ENCODE data around the gene ADRA2B.

Gene ADRA2B

GRCh38 chr2:96108151-96108540, 8.2 kb downstream of the ADRA2B start:
- Histone ChIP-seq H3K9me3 (ENCODE audit: control insufficient read depth in 2 of 2, low read length in 2 of 2) (peaks cover 0 to 11% of the 10 kb centered on the region in 2 donors), H3K4me1 (ENCODE audit: control insufficient read depth, insufficient read depth, low read length) (peaks cover 14% of the 10 kb centered on the region), H3K36me3 (ENCODE audit: control insufficient read depth in 2 of 2, insufficient read depth in 2 of 2, low read length in 2 of 2) (no peaks in the 10 kb centered on the region), H3K27ac (ENCODE audit: low read length) (no peak overlapping the region), H3K4me3 (ENCODE audit: low read length in 2 of 2) (no peak overlapping the region), H3K27me3 (ENCODE audit: control insufficient read depth in 1 of 2, insufficient read depth in 2 of 2, low read length in 2 of 2) (peaks cover 0 to 2% of the 10 kb centered on the region in 2 donors), H3K9ac (ENCODE audit: low read length in 2 of 2) (no peak overlapping the region)

- Histone ChIP-seq H3K27ac (ENCODE audit: low read length) (no peak overlapping the region), H3K9ac (ENCODE audit: low read length in 2 of 2) (no peak overlapping the region), H3K36me3 (ENCODE audit: control insufficient read depth in 2 of 2, insufficient read depth in 2 of 2, low read length in 2 of 2) (no peaks in the 10 kb centered on the region), H3K4me1 (ENCODE audit: control insufficient read depth, insufficient read depth, low read length) (peaks cover 14% of the 10 kb centered on the region), H3K9me3 (ENCODE audit: control insufficient read depth in 2 of 2, low read length in 2 of 2) (peaks cover 0 to 11% of the 10 kb centered on the region in 2 donors), H3K27me3 (ENCODE audit: control insufficient read depth in 1 of 2, insufficient read depth in 2 of 2, low read length in 2 of 2) (peaks cover 0 to 2% of the 10 kb centered on the region in 2 donors), H3K4me3 (ENCODE audit: low read length in 2 of 2) (no peak overlapping the region)
Observed at GRCh38 chr2:96107708-96108065, 8.7 kb downstream of the ADRA2B start.

GRCh38 chr2:96106991-96107707, 9.2 kb downstream of the ADRA2B start:
- peaks cover 14% of the 10 kb centered on the region for H3K4me1 ChIP-seq (ENCODE audit: control insufficient read depth, insufficient read depth, low read length)
- no peak overlapping the region for H3K9ac ChIP-seq (ENCODE audit: low read length in 2 of 2)
- H3K4me3 ChIP-seq (ENCODE audit: low read length in 2 of 2) = no peak overlapping the region
- no peak overlapping the region for H3K27ac ChIP-seq (ENCODE audit: low read length)
- H3K27me3 ChIP-seq (ENCODE audit: control insufficient read depth in 1 of 2, insufficient read depth in 2 of 2, low read length in 2 of 2) = peaks cover 0 to 2% of the 10 kb centered on the region in 2 donors
- no peaks in the 10 kb centered on the region for H3K36me3 ChIP-seq (ENCODE audit: control insufficient read depth in 2 of 2, insufficient read depth in 2 of 2, low read length in 2 of 2)
- peaks cover 0 to 11% of the 10 kb centered on the region in 2 donors for H3K9me3 ChIP-seq (ENCODE audit: control insufficient read depth in 2 of 2, low read length in 2 of 2)

- H3K27me3 ChIP-seq (ENCODE audit: control insufficient read depth in 1 of 2, insufficient read depth in 2 of 2, low read length in 2 of 2) = peaks cover 0 to 2% of the 10 kb centered on the region in 2 donors
- H3K4me3 ChIP-seq (ENCODE audit: low read length in 2 of 2) = no peak overlapping the region
- peaks cover 14% of the 10 kb centered on the region for H3K4me1 ChIP-seq (ENCODE audit: control insufficient read depth, insufficient read depth, low read length)
- no peak overlapping the region for H3K27ac ChIP-seq (ENCODE audit: low read length)
- peaks cover 0 to 11% of the 10 kb centered on the region in 2 donors for H3K9me3 ChIP-seq (ENCODE audit: control insufficient read depth in 2 of 2, low read length in 2 of 2)
- no peak overlapping the region for H3K9ac ChIP-seq (ENCODE audit: low read length in 2 of 2)
- H3K36me3 ChIP-seq (ENCODE audit: control insufficient read depth in 2 of 2, insufficient read depth in 2 of 2, low read length in 2 of 2) = no peaks in the 10 kb centered on the region
Observed at GRCh38 chr2:96105994-96106715, 10.2 kb downstream of the ADRA2B start.

- H3K36me3 ChIP-seq (ENCODE audit: control insufficient read depth in 2 of 2, insufficient read depth in 2 of 2, low read length in 2 of 2) = no peaks in the 10 kb centered on the region
- peaks cover 0 to 11% of the 10 kb centered on the region in 2 donors for H3K9me3 ChIP-seq (ENCODE audit: control insufficient read depth in 2 of 2, low read length in 2 of 2)
- peak overlapping the region in 1 of 2 donors; percentile 3 for H3K4me3 ChIP-seq (ENCODE audit: low read length in 2 of 2)
- H3K27ac ChIP-seq (ENCODE audit: low read length) = no peak overlapping the region
- H3K27me3 ChIP-seq (ENCODE audit: control insufficient read depth in 1 of 2, insufficient read depth in 2 of 2, low read length in 2 of 2) = peaks cover 0 to 2% of the 10 kb centered on the region in 2 donors
- H3K4me1 ChIP-seq (ENCODE audit: control insufficient read depth, insufficient read depth, low read length) = peaks cover 14% of the 10 kb centered on the region
- H3K9ac ChIP-seq (ENCODE audit: low read length in 2 of 2) = no peak overlapping the region
Observed at GRCh38 chr2:96105152-96105915, 11.0 kb downstream of the ADRA2B start.

GRCh38 chr2:96104487-96104861, 11.9 kb downstream of the ADRA2B start:
- Histone ChIP-seq H3K9ac (ENCODE audit: low read length in 2 of 2) (no peak overlapping the region), H3K27ac (ENCODE audit: low read length) (no peak overlapping the region), H3K27me3 (ENCODE audit: control insufficient read depth in 1 of 2, insufficient read depth in 2 of 2, low read length in 2 of 2) (peaks cover 0 to 2% of the 10 kb centered on the region in 2 donors), H3K36me3 (ENCODE audit: control insufficient read depth in 2 of 2, insufficient read depth in 2 of 2, low read length in 2 of 2) (no peaks in the 10 kb centered on the region), H3K4me3 (ENCODE audit: low read length in 2 of 2) (no peak overlapping the region), H3K4me1 (ENCODE audit: control insufficient read depth, insufficient read depth, low read length) (peaks cover 13% of the 10 kb centered on the region), H3K9me3 (ENCODE audit: control insufficient read depth in 2 of 2, low read length in 2 of 2) (peaks cover 0 to 11% of the 10 kb centered on the region in 2 donors)

- Histone ChIP-seq H3K27ac (ENCODE audit: low read length) (no peak overlapping the region), H3K4me3 (ENCODE audit: low read length in 2 of 2) (no peak overlapping the region), H3K9ac (ENCODE audit: low read length in 2 of 2) (no peak overlapping the region), H3K4me1 (ENCODE audit: control insufficient read depth, insufficient read depth, low read length) (peaks cover 11% of the 10 kb centered on the region), H3K9me3 (ENCODE audit: control insufficient read depth in 2 of 2, low read length in 2 of 2) (peaks cover 0 to 11% of the 10 kb centered on the region in 2 donors), H3K27me3 (ENCODE audit: control insufficient read depth in 1 of 2, insufficient read depth in 2 of 2, low read length in 2 of 2) (no peaks in the 10 kb centered on the region), H3K36me3 (ENCODE audit: control insufficient read depth in 2 of 2, insufficient read depth in 2 of 2, low read length in 2 of 2) (no peaks in the 10 kb centered on the region)
Observed at GRCh38 chr2:96103761-96104486, 12.4 kb downstream of the ADRA2B start.

GRCh38 chr2:96103187-96103601, 13.2 kb downstream of the ADRA2B start:
- Histone ChIP-seq H3K36me3 (ENCODE audit: control insufficient read depth in 2 of 2, insufficient read depth in 2 of 2, low read length in 2 of 2) (no peaks in the 10 kb centered on the region), H3K4me3 (ENCODE audit: low read length in 2 of 2) (no peak overlapping the region), H3K27ac (ENCODE audit: low read length) (no peak overlapping the region), H3K4me1 (ENCODE audit: control insufficient read depth, insufficient read depth, low read length) (peaks cover 5% of the 10 kb centered on the region), H3K9ac (ENCODE audit: low read length in 2 of 2) (no peak overlapping the region), H3K27me3 (ENCODE audit: control insufficient read depth in 1 of 2, insufficient read depth in 2 of 2, low read length in 2 of 2) (no peaks in the 10 kb centered on the region), H3K9me3 (ENCODE audit: control insufficient read depth in 2 of 2, low read length in 2 of 2) (peaks cover 0 to 11% of the 10 kb centered on the region in 2 donors)

GRCh38 chr2:96102596-96103186, 13.7 kb downstream of the ADRA2B start:
- Histone ChIP-seq H3K36me3 (ENCODE audit: control insufficient read depth in 2 of 2, insufficient read depth in 2 of 2, low read length in 2 of 2) (no peaks in the 10 kb centered on the region), H3K4me1 (ENCODE audit: control insufficient read depth, insufficient read depth, low read length) (peaks cover 4% of the 10 kb centered on the region), H3K27me3 (ENCODE audit: control insufficient read depth in 1 of 2, insufficient read depth in 2 of 2, low read length in 2 of 2) (no peaks in the 10 kb centered on the region), H3K9me3 (ENCODE audit: control insufficient read depth in 2 of 2, low read length in 2 of 2) (peaks cover 0 to 11% of the 10 kb centered on the region in 2 donors), H3K9ac (ENCODE audit: low read length in 2 of 2) (no peak overlapping the region), H3K4me3 (ENCODE audit: low read length in 2 of 2) (no peak overlapping the region), H3K27ac (ENCODE audit: low read length) (no peak overlapping the region)

- Histone ChIP-seq H3K27ac (ENCODE audit: low read length) (no peak overlapping the region), H3K9ac (ENCODE audit: low read length in 2 of 2) (no peak overlapping the region), H3K4me3 (ENCODE audit: low read length in 2 of 2) (no peak overlapping the region), H3K27me3 (ENCODE audit: control insufficient read depth in 1 of 2, insufficient read depth in 2 of 2, low read length in 2 of 2) (no peaks in the 10 kb centered on the region), H3K4me1 (ENCODE audit: control insufficient read depth, insufficient read depth, low read length) (peaks cover 4% of the 10 kb centered on the region), H3K36me3 (ENCODE audit: control insufficient read depth in 2 of 2, insufficient read depth in 2 of 2, low read length in 2 of 2) (no peaks in the 10 kb centered on the region), H3K9me3 (ENCODE audit: control insufficient read depth in 2 of 2, low read length in 2 of 2) (peaks cover 0 to 11% of the 10 kb centered on the region in 2 donors)
Observed at GRCh38 chr2:96100893-96101304, 15.5 kb downstream of the ADRA2B start.
